Chondrocyte (in vitro differentiated cells): ENCODE data around the gene HADHA. TPM values are rescaled to one million over a fixed set of nuclear protein-coding genes. Genes with fewer than 3 reads are reported as not detected.

Experiments used
- DNase-seq: peaks from one replicate; pipeline ENCODE4 v3.0.0; 2021; ENCODE audit warnings: mixed read lengths, low spot score
- H3K27ac Mint-ChIP-seq: one replicate; pipeline ENCODE4 v1.8.0; 2021; ENCODE audit warnings: mild to moderate bottlenecking, moderate library complexity, mixed read lengths; ENCODE audit not compliant: unreplicated experiment
- H3K27me3 Mint-ChIP-seq: 2 replicates; pipeline ENCODE4 v1.8.0; 2021; ENCODE audit warnings: low read depth, mixed read lengths
- H3K36me3 Mint-ChIP-seq: 2 replicates; pipeline ENCODE4 v1.8.0; 2021; ENCODE audit warnings: low read depth, mixed read lengths
- H3K4me1 Mint-ChIP-seq: 2 replicates; pipeline ENCODE4 v1.8.0; 2021; ENCODE audit warnings: low read depth, mild to moderate bottlenecking, mixed read lengths
- H3K4me3 Mint-ChIP-seq: one replicate; pipeline ENCODE4 v1.8.0; 2021; ENCODE audit warnings: mild to moderate bottlenecking, moderate library complexity, mixed read lengths; ENCODE audit not compliant: unreplicated experiment
- H3K9me3 Mint-ChIP-seq: 2 replicates; pipeline ENCODE4 v1.8.0; 2021; ENCODE audit warnings: low read depth, mixed read lengths
- total RNA-seq: library from RNA; stranded (reverse); gene quantifications from 3 replicates; pipeline ENCODE4 v1.2.1, GENCODE V29; 2021
- TF ChIP-seq, protein P1 (sequence below): fragments of 200-600 bp; sonication (generic); IDR thresholded peaks from 2 replicates; pipeline ENCODE4 v1.5.0; 2021; ENCODE audit warnings: antibody characterized with exemption, mild to moderate bottlenecking, moderate library complexity

Gene HADHA
- total RNA-seq, 1 donor from 2014 or later, result 98.0 TPM

DNA sequence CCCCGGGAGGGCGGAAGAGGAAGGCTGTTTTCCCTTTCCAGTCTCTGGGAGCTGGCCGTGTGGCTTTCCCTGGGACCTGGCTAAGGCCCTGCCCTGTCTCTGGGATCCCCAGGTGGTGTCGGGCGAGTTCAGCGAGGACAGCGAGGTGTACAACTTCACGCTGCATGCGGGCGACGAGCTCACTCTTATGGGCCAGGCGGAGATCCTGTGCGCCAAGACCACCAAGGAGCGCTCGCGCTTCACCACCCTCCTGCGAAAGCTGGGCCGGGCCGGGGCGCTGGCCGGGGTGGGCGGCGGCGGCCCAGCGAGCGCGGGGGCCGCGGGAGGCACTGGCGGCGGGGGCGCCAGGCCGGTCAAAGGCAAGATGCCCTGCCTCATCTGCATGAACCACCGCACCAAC, 60.3 kb downstream of the HADHA start:
- Mint-ChIP-seq H3K27me3 (no peaks in the 10 kb centered on the region), H3K36me3 (no peaks in the 10 kb centered on the region), H3K9me3 (no peaks in the 10 kb centered on the region), H3K4me1 (peaks cover 21% of the 10 kb centered on the region), H3K27ac (no peak overlapping the region), H3K4me3 (peak overlapping the region; percentile 45)
- no peak for DNase-seq
- TF ChIP-seq, protein P1, sequence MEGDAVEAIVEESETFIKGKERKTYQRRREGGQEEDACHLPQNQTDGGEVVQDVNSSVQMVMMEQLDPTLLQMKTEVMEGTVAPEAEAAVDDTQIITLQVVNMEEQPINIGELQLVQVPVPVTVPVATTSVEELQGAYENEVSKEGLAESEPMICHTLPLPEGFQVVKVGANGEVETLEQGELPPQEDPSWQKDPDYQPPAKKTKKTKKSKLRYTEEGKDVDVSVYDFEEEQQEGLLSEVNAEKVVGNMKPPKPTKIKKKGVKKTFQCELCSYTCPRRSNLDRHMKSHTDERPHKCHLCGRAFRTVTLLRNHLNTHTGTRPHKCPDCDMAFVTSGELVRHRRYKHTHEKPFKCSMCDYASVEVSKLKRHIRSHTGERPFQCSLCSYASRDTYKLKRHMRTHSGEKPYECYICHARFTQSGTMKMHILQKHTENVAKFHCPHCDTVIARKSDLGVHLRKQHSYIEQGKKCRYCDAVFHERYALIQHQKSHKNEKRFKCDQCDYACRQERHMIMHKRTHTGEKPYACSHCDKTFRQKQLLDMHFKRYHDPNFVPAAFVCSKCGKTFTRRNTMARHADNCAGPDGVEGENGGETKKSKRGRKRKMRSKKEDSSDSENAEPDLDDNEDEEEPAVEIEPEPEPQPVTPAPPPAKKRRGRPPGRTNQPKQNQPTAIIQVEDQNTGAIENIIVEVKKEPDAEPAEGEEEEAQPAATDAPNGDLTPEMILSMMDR, result no peak

DNA sequence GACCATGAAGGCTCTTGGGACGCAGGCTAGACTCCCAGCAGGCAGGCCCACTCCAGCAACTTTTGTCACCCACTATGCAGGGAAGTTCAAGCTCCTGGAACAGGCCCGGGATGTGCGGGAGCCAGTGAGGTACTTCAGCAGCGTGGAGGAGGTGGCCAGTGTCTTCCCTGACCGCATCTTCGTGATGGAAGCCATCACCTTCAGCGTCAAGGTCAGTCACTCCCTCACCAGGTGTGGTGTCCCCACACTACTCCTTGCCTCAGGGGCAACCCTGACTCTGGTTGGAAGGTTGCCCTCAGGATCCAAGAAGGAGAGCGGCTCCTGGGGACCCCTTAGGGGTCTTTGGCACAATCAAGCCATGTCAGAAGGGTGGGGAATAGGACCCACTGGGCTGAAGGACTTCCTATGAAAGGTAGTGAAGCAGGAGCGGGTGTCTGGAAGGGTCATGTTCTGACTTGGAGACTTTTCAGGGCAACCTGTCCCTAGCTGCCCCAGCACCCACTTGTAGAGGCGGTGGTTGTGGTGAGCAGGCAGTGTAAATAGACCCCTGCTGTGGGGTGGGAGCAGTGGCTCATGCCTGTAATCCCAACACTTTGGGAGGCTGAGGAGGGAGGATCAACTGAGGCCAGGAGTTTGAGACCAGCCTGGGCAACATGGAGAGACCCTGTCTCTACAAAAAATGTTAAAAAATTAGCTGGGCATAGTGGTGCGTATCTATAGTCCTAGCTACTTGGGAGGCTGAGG, 61.4 kb downstream of the HADHA start:
- H3K9me3 Mint-ChIP-seq, result no peaks in the 10 kb centered on the region
- TF ChIP-seq, protein P1, result no peak
- H3K4me3 Mint-ChIP-seq, result peak overlapping the region; percentile 45
- H3K36me3 Mint-ChIP-seq, result no peaks in the 10 kb centered on the region
- no peak for DNase-seq
- peaks cover 22% of the 10 kb centered on the region for H3K4me1 Mint-ChIP-seq
- H3K27ac Mint-ChIP-seq, result no peak overlapping the region
- no peaks in the 10 kb centered on the region for H3K27me3 Mint-ChIP-seq

DNA sequence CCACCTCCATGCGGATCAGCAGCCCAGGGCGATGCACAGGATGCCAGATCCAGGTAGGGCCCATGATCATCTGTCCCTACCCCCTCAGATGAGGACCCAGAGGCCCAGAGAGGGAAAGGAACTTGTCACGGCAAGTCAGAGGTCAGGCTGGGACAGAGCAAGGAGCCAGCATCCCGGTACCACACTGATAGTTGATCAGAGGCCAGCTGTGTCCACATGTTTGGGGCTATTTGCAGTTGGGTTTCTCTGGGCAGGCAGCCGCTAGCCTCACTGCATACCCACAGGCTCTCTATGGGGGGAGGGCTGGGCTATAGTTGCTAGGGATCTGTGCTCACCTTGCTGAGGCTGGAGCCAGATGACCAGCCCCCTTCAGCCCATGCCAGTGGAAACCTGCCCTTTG, 62.0 kb downstream of the HADHA start:
- no peaks in the 10 kb centered on the region for H3K36me3 Mint-ChIP-seq
- no peak for DNase-seq
- H3K4me1 Mint-ChIP-seq, result peaks cover 22% of the 10 kb centered on the region
- TF ChIP-seq, protein P1, result no peak
- no peaks in the 10 kb centered on the region for H3K27me3 Mint-ChIP-seq
- H3K9me3 Mint-ChIP-seq, result no peaks in the 10 kb centered on the region
- H3K27ac Mint-ChIP-seq, result no peak overlapping the region
- no peak overlapping the region for H3K4me3 Mint-ChIP-seq

DNA sequence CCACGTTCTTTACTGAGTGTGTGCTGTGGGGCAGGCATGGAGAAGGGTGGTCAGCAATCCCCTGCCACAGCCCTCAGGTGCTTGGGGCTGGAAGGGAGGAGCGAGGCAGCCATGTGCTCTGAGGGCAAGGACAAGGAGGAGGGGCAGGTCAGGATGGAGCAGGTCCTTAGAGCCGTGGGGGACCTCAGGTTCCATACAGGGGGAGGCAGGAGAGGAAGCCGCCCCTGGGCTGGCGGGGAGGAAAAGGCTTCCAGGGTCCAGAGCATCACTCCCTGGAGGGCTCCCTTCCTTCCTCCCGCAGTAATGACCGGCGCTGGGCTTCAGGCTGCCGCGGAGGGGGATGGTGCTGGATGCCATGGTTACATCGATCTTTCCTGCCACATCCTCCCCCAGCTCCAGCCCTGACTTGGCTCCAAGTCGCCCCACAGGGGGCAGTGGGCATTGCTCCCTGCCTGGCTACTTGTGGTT, 65.0 kb downstream of the HADHA start:
- no peaks in the 10 kb centered on the region for H3K36me3 Mint-ChIP-seq

DNA sequence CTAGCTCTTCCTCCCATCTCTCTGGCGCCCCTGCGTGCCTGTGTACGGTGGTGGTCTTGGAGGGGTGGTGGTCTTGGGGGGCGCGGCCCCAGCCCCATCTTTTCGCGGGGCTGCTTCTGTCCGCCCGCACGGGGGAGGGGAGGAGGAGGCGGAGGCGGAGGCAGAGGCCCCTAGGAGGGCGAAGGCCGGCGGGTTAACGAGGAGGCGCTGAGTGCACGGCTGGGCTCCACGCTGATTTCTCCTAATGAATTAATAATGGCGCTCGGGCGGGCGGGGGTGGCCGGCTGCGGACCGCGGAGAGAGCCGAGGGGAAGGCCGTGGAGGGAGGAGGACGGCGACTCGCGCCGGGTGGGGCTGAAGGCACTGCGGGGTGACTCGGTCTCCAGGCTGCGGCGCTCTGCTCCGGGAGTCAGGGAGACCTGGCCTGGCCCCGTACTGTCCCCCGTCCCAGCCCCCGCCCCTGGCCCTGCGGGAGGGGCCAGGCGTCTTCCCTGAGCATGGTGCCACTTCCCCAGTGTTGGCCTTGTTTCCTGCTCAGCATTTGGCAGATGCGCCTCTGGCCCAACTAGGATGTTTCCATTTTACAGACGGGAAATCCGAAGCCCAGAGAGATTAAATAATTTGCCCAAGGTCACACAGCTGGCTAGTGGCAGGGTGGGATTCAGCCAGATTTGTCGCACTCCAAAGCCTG, 65.5 kb downstream of the HADHA start:
- H3K27ac Mint-ChIP-seq, result no peak overlapping the region
- H3K9me3 Mint-ChIP-seq, result no peaks in the 10 kb centered on the region
- peaks cover 8% of the 10 kb centered on the region for H3K27me3 Mint-ChIP-seq
- no peaks in the 10 kb centered on the region for H3K36me3 Mint-ChIP-seq
- DNase-seq, result no peak
- H3K4me1 Mint-ChIP-seq, result peaks cover 9% of the 10 kb centered on the region
- peak overlapping the region; percentile 75 for H3K4me3 Mint-ChIP-seq
- TF ChIP-seq, protein P1, result no peak

More for the DNA sequence above, 65.0 kb downstream of the HADHA start:
- TF ChIP-seq, protein P1, result no peak
- no peak for DNase-seq
- no peaks in the 10 kb centered on the region for H3K9me3 Mint-ChIP-seq
- H3K27ac Mint-ChIP-seq, result no peak overlapping the region
- H3K4me1 Mint-ChIP-seq, result peaks cover 9% of the 10 kb centered on the region
- peak overlapping the region; percentile 75 for H3K4me3 Mint-ChIP-seq
- peaks cover 4% of the 10 kb centered on the region for H3K27me3 Mint-ChIP-seq
